ENCODE data around the gene BCKDHB.

DNA sequence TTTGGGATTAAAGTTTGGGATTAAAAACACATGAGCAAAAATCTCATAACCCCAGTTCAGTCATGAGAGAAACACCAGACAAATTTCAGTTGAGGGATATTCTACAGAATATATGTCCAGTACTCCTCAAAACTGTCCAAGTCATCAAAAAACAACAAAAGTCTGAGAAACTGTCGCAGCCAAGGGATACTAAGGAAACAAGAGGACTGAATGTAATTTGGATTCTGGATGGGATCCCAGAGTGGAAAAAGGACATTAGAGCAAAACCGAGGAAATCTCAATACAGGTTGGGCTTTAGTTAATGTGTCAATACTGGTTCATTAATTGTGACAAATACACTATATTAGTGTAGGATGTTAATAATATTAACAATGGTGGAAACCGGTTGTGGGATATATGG is 219.3 kb downstream of the BCKDHB start:
- TF ChIP-seq POLR2A (IDR thresholded peaks at IDR 0.05) = no peak
- TF ChIP-seq, protein P1, sequence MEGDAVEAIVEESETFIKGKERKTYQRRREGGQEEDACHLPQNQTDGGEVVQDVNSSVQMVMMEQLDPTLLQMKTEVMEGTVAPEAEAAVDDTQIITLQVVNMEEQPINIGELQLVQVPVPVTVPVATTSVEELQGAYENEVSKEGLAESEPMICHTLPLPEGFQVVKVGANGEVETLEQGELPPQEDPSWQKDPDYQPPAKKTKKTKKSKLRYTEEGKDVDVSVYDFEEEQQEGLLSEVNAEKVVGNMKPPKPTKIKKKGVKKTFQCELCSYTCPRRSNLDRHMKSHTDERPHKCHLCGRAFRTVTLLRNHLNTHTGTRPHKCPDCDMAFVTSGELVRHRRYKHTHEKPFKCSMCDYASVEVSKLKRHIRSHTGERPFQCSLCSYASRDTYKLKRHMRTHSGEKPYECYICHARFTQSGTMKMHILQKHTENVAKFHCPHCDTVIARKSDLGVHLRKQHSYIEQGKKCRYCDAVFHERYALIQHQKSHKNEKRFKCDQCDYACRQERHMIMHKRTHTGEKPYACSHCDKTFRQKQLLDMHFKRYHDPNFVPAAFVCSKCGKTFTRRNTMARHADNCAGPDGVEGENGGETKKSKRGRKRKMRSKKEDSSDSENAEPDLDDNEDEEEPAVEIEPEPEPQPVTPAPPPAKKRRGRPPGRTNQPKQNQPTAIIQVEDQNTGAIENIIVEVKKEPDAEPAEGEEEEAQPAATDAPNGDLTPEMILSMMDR (IDR thresholded peaks at IDR 0.05) = no peak

Data from vagina (tissue), 2 donors.